ENCODE results near the gene ALDH3B1.

ALDH3B1 gene

DNA sequence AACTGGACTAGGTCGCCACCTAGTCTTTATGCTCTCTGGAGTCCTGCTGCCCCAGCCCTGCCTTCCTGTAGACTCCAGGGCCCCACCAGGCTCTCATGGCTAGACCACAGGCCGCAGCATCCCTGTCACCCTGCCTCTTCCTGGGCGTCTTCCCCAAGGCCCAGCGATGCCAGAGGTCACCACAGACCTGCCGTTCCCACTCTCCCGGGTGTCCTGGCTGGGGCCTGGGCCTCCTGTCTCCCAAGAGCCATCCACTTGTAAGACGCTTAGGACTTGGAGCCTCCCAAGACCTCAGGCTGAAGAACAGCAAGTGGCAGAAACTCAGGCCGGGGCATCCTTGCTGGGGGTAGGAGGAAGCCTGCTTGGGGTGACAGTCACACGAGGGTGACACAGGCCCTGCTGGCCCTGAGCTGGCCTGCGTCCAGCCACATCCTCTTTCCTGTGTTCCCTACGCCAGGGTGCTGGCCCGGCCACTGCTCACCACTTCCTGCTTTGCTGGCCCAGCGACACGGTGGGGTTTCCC lies 26.7 kb downstream of the ALDH3B1 start:
- TF ChIP-seq SP1 (IDR thresholded peaks at IDR 0.05): no peak
- no peak for TF ChIP-seq FOXA1 (IDR thresholded peaks at IDR 0.05)
- TF ChIP-seq, protein P1, sequence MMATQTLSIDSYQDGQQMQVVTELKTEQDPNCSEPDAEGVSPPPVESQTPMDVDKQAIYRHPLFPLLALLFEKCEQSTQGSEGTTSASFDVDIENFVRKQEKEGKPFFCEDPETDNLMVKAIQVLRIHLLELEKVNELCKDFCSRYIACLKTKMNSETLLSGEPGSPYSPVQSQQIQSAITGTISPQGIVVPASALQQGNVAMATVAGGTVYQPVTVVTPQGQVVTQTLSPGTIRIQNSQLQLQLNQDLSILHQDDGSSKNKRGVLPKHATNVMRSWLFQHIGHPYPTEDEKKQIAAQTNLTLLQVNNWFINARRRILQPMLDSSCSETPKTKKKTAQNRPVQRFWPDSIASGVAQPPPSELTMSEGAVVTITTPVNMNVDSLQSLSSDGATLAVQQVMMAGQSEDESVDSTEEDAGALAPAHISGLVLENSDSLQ (IDR thresholded peaks at IDR 0.05): no peak
- no peak for TF ChIP-seq LEF1 (IDR thresholded peaks at IDR 0.05; ENCODE audit: borderline replicate concordance)
- no peak for TF ChIP-seq ZNF384 (IDR thresholded peaks at IDR 0.05)
- no peak for TF ChIP-seq L3MBTL2 (conservative IDR thresholded peaks at IDR 0.05)
- no peak for TF ChIP-seq FOXM1 (IDR thresholded peaks at IDR 0.05; ENCODE audit: borderline replicate concordance)
- no peak for TF ChIP-seq TARDBP (IDR thresholded peaks at IDR 0.05)
- no peak for TF ChIP-seq ELF4 (IDR thresholded peaks at IDR 0.05)
- TF ChIP-seq HDGF (IDR thresholded peaks at IDR 0.05; ENCODE audit: borderline replicate concordance): no peak
- no peak for TF ChIP-seq SUZ12 (IDR thresholded peaks at IDR 0.05)
- no peak for TF ChIP-seq BHLHE40 (IDR thresholded peaks at IDR 0.05; ENCODE audit: borderline replicate concordance)
- no peak for TF ChIP-seq ARNT (IDR thresholded peaks at IDR 0.05)
- TF ChIP-seq NFRKB (IDR thresholded peaks at IDR 0.05): no peak
- no peak for TF ChIP-seq CTBP1 (IDR thresholded peaks at IDR 0.05; ENCODE audit: borderline replicate concordance)
- TF ChIP-seq FOXK2 (IDR thresholded peaks at IDR 0.05): no peak
- DNase-seq (ENCODE audit: extremely low spot score): no peak
- CTCF ChIA-PET: no interaction called here
- POLR2A ChIA-PET: interaction anchor here (0.9 kb wide), 1 partner anchor 22 kb away, joined by 3 read pairs; no protein-coding TSS in a partner anchor

DNA sequence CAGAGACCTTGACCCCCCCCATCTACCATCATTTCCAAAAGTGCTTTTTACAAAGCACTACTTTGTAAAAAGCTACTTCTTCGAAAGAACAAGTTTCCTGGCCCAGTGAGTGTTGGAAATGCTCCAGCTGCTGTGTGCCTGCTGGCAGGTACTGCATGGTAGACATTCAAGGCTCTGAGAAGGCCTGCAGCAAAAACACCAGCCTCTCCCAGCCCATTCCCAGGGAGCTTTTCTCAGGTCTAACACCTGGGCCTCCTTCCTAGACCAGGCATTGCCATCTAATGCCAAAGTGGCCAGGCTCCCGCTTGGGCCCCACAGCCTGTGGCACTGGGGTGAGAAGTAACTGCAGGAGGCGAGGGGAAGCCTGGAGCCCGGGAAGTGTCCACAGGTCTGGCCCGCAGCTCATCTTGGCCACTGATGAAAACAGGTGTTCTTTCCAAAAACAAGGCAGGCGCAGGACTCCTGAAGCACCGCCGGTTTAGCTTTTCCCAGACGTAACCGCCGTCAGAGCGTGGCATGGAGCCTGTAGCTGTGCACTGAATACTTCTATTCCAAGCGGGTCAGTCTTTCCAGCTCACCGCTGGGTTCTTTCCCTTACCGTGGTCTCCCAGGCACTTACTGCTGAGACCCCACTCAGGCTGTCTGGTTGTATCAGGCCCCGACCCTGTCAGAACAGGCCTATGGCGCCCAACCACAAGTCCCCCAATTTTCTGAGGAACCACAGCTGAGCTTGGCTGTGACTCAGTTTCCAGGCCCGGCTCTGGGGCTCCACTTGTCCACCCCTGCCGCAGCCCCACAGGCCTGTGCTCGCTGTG lies 27.5 kb downstream of the ALDH3B1 start:
- ChIA-PET CTCF (interaction anchor here (0.9 kb wide), 1 partner anchor 169 kb away, joined by 3 read pairs; no protein-coding TSS in a partner anchor), POLR2A (interaction anchor here (0.6 to 1.0 kb wide), 4 partner anchors 15 to 167 kb away, joined by 3 to 4 read pairs (median 4); no protein-coding TSS in a partner anchor)
- TF ChIP-seq FOXK2 (IDR thresholded peaks at IDR 0.05) (no peak), SUZ12 (IDR thresholded peaks at IDR 0.05) (no peak), ARNT (IDR thresholded peaks at IDR 0.05) (no peak), HDGF (IDR thresholded peaks at IDR 0.05; ENCODE audit: borderline replicate concordance) (no peak), NFRKB (IDR thresholded peaks at IDR 0.05) (no peak), LEF1 (IDR thresholded peaks at IDR 0.05; ENCODE audit: borderline replicate concordance) (no peak), ZNF384 (IDR thresholded peaks at IDR 0.05) (no peak), SP1 (IDR thresholded peaks at IDR 0.05) (no peak), BHLHE40 (IDR thresholded peaks at IDR 0.05; ENCODE audit: borderline replicate concordance) (no peak), FOXA1 (IDR thresholded peaks at IDR 0.05) (no peak), TARDBP (IDR thresholded peaks at IDR 0.05) (no peak), L3MBTL2 (conservative IDR thresholded peaks at IDR 0.05) (no peak), FOXM1 (IDR thresholded peaks at IDR 0.05; ENCODE audit: borderline replicate concordance) (no peak), CTBP1 (IDR thresholded peaks at IDR 0.05; ENCODE audit: borderline replicate concordance) (no peak), ELF4 (IDR thresholded peaks at IDR 0.05) (no peak)
- TF ChIP-seq, protein P1 (IDR thresholded peaks at IDR 0.05): no peak
- no peak for DNase-seq (ENCODE audit: extremely low spot score)

DNA sequence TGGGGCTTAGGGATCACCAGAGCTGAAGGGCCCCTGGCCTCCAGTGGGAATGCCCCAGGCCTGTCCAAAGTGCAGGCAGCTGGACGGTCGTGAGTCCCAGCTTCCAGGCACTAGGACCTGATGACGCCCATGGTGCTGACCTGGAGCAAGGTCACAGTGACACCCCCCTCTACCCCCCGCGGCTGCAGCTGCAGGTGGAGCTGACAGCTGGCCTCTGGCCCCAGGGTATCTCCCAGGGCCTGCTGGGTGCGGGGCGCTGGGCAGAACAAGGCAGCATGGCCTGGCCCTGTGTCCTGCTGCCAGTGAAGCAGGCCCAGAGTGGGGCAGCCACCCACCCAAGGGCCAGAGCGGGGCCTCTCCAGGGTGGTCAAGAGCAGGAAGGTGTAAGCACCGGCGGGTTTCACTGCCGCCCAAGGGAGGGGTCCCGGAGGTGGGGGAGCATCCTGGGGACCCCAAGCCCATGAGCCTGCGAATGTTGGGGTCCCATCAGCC lies 28.1 kb downstream of the ALDH3B1 start:
- CTCF ChIA-PET: interaction anchor here (0.9 kb wide), 1 partner anchor 168 kb away, joined by 3 read pairs; no protein-coding TSS in a partner anchor
- TF ChIP-seq, protein P1 (IDR thresholded peaks at IDR 0.05): no peak
- TF ChIP-seq ARNT (IDR thresholded peaks at IDR 0.05) (no peak), HDGF (IDR thresholded peaks at IDR 0.05; ENCODE audit: borderline replicate concordance) (0 out of 2 replicates have a peak, but pooled peaks have one; percentile 53), ELF4 (IDR thresholded peaks at IDR 0.05) (no peak), ZNF384 (IDR thresholded peaks at IDR 0.05) (no peak), NFRKB (IDR thresholded peaks at IDR 0.05) (no peak)
- POLR2A ChIA-PET: interaction anchor here (0.9 to 1.0 kb wide), 2 partner anchors 15 to 42 kb away, joined by 3 to 4 read pairs; no protein-coding TSS in a partner anchor
- no peak for DNase-seq (ENCODE audit: extremely low spot score)

DNA sequence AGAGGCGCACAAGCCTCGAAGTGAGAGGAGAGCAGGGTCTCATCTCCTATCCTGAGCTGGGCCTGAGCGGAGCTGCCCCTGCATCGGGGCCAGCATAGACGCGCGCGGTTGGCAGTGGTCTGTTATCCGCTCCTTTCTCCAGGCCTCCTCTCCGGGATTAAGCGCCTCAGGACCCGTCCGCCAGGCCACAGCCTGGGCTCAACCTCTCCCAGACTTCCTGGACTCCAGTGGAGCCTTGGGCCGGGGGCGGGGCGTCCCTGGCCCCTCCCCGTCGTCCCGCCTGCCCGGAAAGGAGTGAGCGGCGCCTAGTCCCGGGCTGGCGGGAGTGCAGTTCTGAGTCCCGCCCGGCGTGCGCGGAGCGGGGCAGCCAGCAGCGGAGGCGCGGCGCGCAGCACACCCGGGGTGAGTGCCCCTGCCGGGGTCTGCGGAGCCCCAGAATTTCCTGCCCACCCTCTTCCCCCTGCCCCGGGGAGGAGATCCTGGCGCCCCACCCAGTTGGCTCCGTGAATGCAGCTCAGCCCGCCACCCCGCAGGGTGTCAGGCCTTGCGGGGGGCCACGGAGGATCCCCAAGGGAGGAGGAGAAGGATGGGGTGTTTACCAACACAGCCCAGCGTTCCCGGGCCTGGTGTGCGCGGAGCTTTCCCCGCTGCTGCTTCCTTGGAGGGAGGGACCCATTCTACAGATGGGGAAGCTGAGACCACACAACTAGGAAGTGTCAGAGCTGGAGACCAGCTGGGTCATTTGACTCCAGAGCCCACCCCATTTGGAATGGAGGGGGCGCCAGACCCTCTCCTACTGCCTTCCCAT lies 28.8 kb downstream of the ALDH3B1 start, which contains the start of gene TCIRG1:
Gene TCIRG1 (plus strand): TSS at position 308 of the 808 bp plus-strand sequence. CDS start 2,247 bp downstream, outside the sequence.
- peak; percentile 82 for DNase-seq (ENCODE audit: extremely low spot score)
- POLR2A ChIA-PET: interaction anchor here (0.9 to 5.9 kb wide), 2 partner anchors 8 to 42 kb away, joined by 3 to 43 read pairs; partner anchors contain the start of gene NDUFS8
- CTCF ChIA-PET: no interaction called here
- TF ChIP-seq HDGF (IDR thresholded peaks at IDR 0.05; ENCODE audit: borderline replicate concordance): 0 out of 2 replicates have a peak, but pooled peaks have one; percentile 5
- TF ChIP-seq NFRKB (IDR thresholded peaks at IDR 0.05): no peak

DNA sequence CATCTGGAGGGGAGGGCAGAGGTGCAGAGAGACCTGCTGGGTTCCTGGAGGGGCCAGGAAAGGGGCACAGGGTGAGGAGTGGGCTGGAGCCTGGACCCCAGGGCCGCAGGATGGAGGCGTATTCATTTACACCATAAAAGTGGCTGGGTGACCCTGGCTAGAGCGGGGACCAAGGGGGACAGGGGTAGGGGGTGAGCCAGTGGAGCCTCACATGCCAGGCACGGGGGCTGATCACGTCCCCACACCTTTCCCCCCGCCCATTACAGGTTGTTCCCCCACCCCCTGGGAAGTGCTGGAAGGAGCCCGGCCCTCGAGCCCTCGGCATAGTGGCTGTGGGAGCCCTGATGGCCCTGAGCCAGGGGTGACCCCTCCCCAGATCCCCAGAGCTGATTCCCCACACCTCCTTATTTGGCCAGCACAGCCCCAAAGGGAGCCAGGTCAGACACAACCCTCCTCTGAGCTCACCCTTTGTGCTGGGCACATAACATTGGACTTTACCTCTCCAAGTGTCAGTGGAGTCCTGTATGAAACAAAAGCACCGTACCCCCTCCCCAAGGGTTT lies 29.5 kb downstream of the ALDH3B1 start:
- no peak for DNase-seq (ENCODE audit: extremely low spot score)
- TF ChIP-seq BHLHE40 (IDR thresholded peaks at IDR 0.05; ENCODE audit: borderline replicate concordance) (no peak), HDGF (IDR thresholded peaks at IDR 0.05; ENCODE audit: borderline replicate concordance) (no peak), SUZ12 (IDR thresholded peaks at IDR 0.05) (no peak)
- TF ChIP-seq, protein P1 (IDR thresholded peaks at IDR 0.05): no peak
- POLR2A ChIA-PET: interaction anchor here (5.9 kb wide), 1 partner anchor 8 kb away, joined by 43 read pairs; the partner anchor contains the start of gene NDUFS8
- CTCF ChIA-PET: interaction anchor here (0.6 kb wide), 1 partner anchor 77 kb away, joined by 3 read pairs; no protein-coding TSS in a partner anchor

Data from HEK293T (cell line).